Measurements from ENCODE around the gene TUBA3C.
"Not testable (repeated sequence)": the region's sequence is repeated elsewhere in the genome, so short reads cannot be mapped to it uniquely, and the experiment has no call there.

The TUBA3C gene

DNA sequence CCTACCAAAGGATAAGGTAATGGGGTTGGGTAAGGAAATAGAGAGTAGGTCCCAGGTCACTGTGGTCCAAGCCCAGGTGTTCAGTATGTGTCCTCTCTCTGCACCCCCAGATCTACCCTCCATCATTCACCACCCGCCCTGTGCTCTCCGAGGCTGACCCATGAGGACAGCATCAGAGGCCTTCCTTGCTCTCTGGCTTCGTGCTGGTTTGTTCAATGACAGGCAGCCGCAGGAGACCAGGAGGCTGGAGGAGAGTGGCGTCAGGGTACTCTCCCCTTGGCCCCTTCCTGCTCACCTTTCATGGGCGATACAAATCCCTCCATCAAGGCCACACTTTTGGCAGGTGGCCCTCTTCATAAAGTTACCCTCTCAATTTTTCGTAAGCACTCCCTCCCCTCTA lies 1.7 kb downstream of the TUBA3C start:
- H3K36me3 ChIP-seq (ENCODE audit: control insufficient read depth, low read depth, low read length) = no peaks in the 10 kb centered on the region

DNA sequence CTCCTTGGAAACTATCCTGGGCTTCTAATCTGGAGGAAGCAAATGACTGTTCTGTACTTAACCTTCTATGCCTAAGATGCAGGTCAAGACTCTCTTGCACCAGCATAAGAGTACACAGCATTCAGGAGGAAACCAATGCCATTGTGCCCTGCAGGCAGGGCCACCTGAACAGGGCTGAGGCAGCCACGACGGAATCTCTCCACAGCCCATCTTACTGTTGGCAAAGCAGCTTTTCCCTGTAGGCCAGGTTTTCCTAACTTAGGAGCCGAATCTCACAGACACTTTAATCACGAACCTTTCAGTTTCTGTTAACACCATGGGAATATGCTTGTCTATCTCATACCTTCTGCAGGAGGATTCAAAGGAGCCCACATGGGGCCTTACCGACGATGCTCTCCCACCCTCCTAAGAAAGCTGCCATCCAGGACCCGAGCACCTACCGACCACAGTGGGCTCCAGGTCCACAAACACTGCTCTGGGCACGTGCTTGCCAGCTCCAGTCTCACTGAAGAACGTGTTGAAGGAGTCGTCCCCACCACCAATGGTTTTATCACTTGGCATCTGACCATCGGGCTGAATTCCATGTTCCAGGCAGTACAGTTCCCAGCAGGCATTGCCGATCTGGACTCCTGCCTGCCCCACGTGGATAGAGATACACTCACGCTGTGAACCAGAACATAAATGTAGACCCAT lies 2.6 kb downstream of the TUBA3C start:
- Histone ChIP-seq H3K27ac (ENCODE audit: low read length) (no peak overlapping the region), H3K9ac (ENCODE audit: low read length) (no peak overlapping the region), H3K9me3 (ENCODE audit: control insufficient read depth, low read depth, low read length) (peaks cover 59% of the 10 kb centered on the region), H3K27me3 (ENCODE audit: control insufficient read depth, insufficient read depth, low read length) (no peaks in the 10 kb centered on the region), H3K36me3 (ENCODE audit: control insufficient read depth, low read depth, low read length) (no peaks in the 10 kb centered on the region), H3K4me1 (ENCODE audit: control insufficient read depth, low read depth, low read length) (no peaks in the 10 kb centered on the region), H3K4me3 (ENCODE audit: low read length) (no peak overlapping the region)

More for the DNA sequence above, 1.7 kb downstream of the TUBA3C start:
- Histone ChIP-seq H3K9ac (ENCODE audit: low read length) (no peak overlapping the region), H3K4me1 (ENCODE audit: control insufficient read depth, low read depth, low read length) (no peaks in the 10 kb centered on the region), H3K4me3 (ENCODE audit: low read length) (no peak overlapping the region), H3K9me3 (ENCODE audit: control insufficient read depth, low read depth, low read length) (peaks cover 65% of the 10 kb centered on the region), H3K27ac (ENCODE audit: low read length) (no peak overlapping the region), H3K27me3 (ENCODE audit: control insufficient read depth, insufficient read depth, low read length) (no peaks in the 10 kb centered on the region)

DNA sequence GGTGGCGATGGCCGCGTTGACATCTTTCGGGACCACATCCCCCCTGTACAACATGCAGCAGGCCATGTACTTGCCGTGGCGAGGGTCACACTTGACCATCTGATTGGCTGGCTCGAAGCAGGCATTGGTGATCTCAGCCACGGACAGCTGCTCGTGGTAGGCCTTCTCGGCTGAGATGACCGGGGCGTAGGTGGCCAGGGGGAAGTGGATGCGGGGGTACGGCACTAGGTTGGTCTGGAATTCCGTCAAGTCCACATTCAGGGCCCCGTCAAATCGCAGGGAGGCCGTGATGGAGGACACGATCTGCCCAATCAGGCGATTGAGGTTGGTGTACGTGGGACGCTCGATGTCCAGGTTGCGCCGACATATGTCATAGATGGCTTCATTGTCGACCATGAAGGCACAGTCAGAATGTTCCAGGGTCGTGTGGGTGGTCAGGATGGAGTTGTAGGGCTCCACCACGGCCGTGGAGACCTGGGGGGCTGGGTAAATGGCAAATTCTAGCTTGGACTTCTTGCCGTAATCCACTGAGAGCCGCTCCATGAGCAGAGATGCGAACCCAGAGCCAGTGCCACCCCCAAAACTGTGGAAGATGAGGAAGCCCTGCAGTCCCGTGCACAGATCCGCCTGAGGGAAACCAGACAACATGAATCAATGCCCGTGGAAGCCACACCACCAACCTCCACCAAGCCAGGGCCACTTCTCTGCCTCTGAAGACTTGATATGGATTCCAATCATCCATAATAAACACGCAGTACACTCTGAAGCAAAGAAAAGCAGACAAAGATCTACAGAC lies 4.4 kb downstream of the TUBA3C start:
- H3K27me3 ChIP-seq (ENCODE audit: control insufficient read depth, insufficient read depth, low read length); H3K9ac ChIP-seq (ENCODE audit: low read length); H3K36me3 ChIP-seq (ENCODE audit: control insufficient read depth, low read depth, low read length); H3K27ac ChIP-seq (ENCODE audit: low read length); H3K4me3 ChIP-seq (ENCODE audit: low read length); H3K4me1 ChIP-seq (ENCODE audit: control insufficient read depth, low read depth, low read length): not testable (repeated sequence)
- H3K9me3 ChIP-seq (ENCODE audit: control insufficient read depth, low read depth, low read length) = peaks cover 64% of the 10 kb centered on the region

DNA sequence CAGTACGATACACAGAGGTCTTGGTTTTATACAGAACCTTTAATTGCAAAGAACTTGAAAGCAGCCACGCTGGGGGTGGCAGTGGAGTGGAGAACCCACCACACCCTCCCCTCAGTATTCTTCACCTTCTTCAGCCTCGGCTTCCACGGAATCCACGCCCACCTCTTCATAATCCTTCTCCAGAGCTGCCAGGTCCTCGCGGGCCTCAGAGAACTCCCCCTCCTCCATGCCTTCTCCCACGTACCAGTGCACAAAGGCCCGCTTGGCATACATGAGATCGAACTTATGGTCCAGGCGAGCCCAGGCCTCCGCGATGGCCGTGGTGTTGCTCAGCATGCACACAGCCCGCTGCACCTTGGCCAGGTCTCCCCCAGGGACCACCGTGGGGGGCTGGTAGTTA lies 7.9 kb downstream of the TUBA3C start:
- Histone ChIP-seq H3K9ac (ENCODE audit: low read length) (no peak overlapping the region), H3K9me3 (ENCODE audit: control insufficient read depth, low read depth, low read length) (peaks cover 53% of the 10 kb centered on the region), H3K27me3 (ENCODE audit: control insufficient read depth, insufficient read depth, low read length) (no peaks in the 10 kb centered on the region), H3K4me3 (ENCODE audit: low read length) (no peak overlapping the region), H3K4me1 (ENCODE audit: control insufficient read depth, low read depth, low read length) (no peaks in the 10 kb centered on the region), H3K27ac (ENCODE audit: low read length) (no peak overlapping the region), H3K36me3 (ENCODE audit: control insufficient read depth, low read depth, low read length) (no peaks in the 10 kb centered on the region)

DNA sequence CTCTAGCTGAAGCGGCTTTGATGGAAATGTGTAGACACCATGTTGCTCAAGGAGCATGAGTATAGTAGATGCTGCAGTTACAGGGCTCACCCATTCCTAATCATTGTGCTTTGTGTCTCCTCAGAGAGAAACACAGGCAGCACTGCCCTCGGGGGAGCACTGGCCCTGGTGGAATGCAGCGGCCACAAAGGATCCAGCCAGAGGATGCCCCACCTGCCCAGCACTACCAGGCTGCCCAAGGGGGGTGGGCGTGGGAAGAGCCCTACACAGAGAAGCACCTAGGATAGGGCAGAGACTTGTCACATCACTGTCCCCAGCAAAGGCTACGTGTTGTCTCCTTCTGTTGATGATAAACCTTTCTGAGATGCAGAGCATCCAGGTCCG lies 9.0 kb downstream of the TUBA3C start:
- Histone ChIP-seq H3K9ac (ENCODE audit: low read length) (no peak overlapping the region), H3K4me3 (ENCODE audit: low read length) (no peak overlapping the region), H3K9me3 (ENCODE audit: control insufficient read depth, low read depth, low read length) (peaks cover 55% of the 10 kb centered on the region), H3K27me3 (ENCODE audit: control insufficient read depth, insufficient read depth, low read length) (no peaks in the 10 kb centered on the region), H3K27ac (ENCODE audit: low read length) (no peak overlapping the region), H3K4me1 (ENCODE audit: control insufficient read depth, low read depth, low read length) (no peaks in the 10 kb centered on the region), H3K36me3 (ENCODE audit: control insufficient read depth, low read depth, low read length) (no peaks in the 10 kb centered on the region)

DNA sequence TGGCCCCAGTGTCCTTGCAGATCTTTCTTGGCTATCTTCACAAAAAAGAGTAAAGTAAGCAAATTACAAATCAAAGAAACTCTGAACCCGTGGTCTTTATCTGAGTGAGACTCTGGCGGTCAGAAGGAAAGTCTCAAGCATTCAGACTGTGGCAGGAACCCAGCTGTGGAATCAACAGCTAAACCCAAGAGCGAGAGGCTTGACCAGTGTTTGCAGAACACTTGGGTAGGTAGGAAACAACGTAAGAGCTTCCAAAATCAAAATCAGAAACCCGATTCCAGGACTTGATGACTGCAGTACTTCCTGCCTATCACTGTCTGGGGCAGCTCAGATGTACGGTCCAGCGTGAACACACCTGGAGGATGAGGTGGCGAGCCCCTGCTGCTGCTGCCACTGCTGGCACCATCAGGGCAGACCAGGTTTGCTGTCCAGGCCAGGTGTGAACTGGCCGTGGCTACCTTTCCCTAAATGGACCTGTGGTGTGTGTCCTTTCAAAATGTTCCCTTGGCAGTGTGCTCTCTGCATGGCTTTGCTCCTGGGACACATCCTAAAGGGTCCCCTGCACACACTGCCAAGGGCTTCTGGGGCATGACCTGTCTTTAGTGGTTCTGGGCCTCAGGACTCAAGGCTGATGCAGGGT lies 9.5 kb downstream of the TUBA3C start:
- Histone ChIP-seq H3K9ac (ENCODE audit: low read length) (no peak overlapping the region), H3K9me3 (ENCODE audit: control insufficient read depth, low read depth, low read length) (peaks cover 60% of the 10 kb centered on the region), H3K4me3 (ENCODE audit: low read length) (no peak overlapping the region), H3K27me3 (ENCODE audit: control insufficient read depth, insufficient read depth, low read length) (no peaks in the 10 kb centered on the region), H3K4me1 (ENCODE audit: control insufficient read depth, low read depth, low read length) (no peaks in the 10 kb centered on the region), H3K36me3 (ENCODE audit: control insufficient read depth, low read depth, low read length) (no peaks in the 10 kb centered on the region), H3K27ac (ENCODE audit: low read length) (no peak overlapping the region)

DNA sequence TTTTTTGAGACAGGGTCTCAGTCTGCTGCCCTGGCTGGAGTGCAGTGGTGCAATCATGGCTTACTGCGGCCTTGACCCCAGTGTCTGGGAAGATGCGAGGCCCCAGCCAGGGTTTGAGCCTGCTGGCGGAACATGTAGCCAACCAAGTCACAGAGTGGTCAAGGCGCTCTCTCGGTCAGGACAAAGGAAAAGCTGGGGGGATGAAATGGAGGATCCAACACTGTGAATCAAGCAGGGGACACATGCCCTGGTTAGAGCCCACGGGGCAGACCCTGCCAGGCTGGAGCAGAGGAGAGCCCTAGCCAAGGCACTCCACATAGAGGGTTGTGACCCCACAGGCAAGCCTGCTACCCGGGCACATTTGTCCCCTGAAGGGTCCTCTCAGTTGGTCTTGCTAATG lies 10.1 kb downstream of the TUBA3C start:
- H3K9ac ChIP-seq (ENCODE audit: low read length) = no peak overlapping the region
- no peak overlapping the region for H3K27ac ChIP-seq (ENCODE audit: low read length)
- no peaks in the 10 kb centered on the region for H3K36me3 ChIP-seq (ENCODE audit: control insufficient read depth, low read depth, low read length)
- no peak overlapping the region for H3K4me3 ChIP-seq (ENCODE audit: low read length)
- H3K27me3 ChIP-seq (ENCODE audit: control insufficient read depth, insufficient read depth, low read length) = no peaks in the 10 kb centered on the region
- H3K4me1 ChIP-seq (ENCODE audit: control insufficient read depth, low read depth, low read length) = no peaks in the 10 kb centered on the region
- peaks cover 61% of the 10 kb centered on the region for H3K9me3 ChIP-seq (ENCODE audit: control insufficient read depth, low read depth, low read length)

DNA sequence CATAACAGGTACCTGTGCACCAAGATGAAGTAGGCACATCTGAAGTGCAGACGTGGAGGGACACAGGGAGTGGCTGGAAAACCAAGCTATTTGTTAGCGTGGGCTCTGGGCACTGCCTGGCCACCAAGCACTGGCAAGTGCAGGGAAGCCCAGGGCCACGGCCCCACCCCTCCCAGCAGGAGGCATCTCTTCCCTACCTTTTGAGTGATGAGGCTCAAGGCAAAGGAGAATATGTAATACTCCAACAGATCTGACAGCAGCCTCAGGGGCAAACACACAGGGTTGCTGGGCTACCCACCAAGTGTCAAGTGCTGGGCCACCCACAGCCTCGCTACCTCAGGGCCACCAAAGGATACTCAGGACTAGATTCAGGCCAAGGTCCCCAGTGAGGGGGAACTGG lies 11.6 kb downstream of the TUBA3C start:
- H3K9ac ChIP-seq (ENCODE audit: low read length) = no peak overlapping the region
- H3K4me1 ChIP-seq (ENCODE audit: control insufficient read depth, low read depth, low read length) = no peaks in the 10 kb centered on the region
- no peak overlapping the region for H3K27ac ChIP-seq (ENCODE audit: low read length)
- H3K4me3 ChIP-seq (ENCODE audit: low read length) = no peak overlapping the region
- H3K27me3 ChIP-seq (ENCODE audit: control insufficient read depth, insufficient read depth, low read length) = no peaks in the 10 kb centered on the region
- no peaks in the 10 kb centered on the region for H3K36me3 ChIP-seq (ENCODE audit: control insufficient read depth, low read depth, low read length)
- peaks cover 64% of the 10 kb centered on the region for H3K9me3 ChIP-seq (ENCODE audit: control insufficient read depth, low read depth, low read length)

DNA sequence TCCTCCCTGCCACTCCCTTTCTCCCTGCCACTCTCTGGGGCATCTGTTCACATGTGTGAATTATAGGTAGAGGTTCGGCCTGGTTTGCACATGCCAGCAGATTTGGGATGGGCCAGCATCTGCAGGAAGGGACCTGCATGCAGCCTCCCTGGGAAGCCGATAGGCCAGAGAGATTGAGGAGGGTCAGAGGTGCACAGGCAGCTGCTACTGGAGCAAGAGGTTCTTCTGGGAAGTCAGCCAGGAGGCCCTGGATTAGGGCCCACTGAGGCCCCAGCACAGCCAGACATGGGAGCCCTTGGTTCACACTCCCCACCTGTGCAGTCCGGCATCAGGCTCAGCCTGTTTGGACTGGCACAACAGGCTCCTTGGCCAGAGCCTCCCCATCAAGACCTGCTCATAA lies 12.1 kb downstream of the TUBA3C start:
- no peak overlapping the region for H3K4me3 ChIP-seq (ENCODE audit: low read length)
- H3K4me1 ChIP-seq (ENCODE audit: control insufficient read depth, low read depth, low read length) = no peaks in the 10 kb centered on the region
- no peaks in the 10 kb centered on the region for H3K36me3 ChIP-seq (ENCODE audit: control insufficient read depth, low read depth, low read length)
- H3K9ac ChIP-seq (ENCODE audit: low read length) = no peak overlapping the region
- no peak overlapping the region for H3K27ac ChIP-seq (ENCODE audit: low read length)
- H3K9me3 ChIP-seq (ENCODE audit: control insufficient read depth, low read depth, low read length) = peaks cover 68% of the 10 kb centered on the region
- no peaks in the 10 kb centered on the region for H3K27me3 ChIP-seq (ENCODE audit: control insufficient read depth, insufficient read depth, low read length)

DNA sequence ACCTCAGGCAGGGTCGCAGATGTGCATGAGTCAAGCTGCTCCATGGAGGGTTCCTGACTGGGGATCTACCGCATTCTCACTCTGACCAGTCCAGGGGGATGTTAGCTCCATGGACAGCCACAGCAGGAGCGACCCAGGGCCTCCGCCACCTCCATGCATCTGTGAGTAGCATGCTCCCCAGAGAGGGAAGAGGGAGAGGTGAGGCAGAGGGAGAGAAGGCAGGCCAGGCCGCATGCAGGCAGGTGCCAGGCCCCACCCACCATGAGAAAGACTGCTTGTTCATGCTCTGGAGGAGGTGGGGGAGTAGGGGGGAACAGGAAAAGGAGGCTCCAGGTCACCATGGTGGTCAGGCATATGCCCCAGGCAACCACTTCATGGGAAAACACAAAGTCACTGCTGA lies 20.3 kb downstream of the TUBA3C start:
- Histone ChIP-seq H3K4me3 (ENCODE audit: low read length) (no peak overlapping the region), H3K4me1 (ENCODE audit: control insufficient read depth, low read depth, low read length) (no peaks in the 10 kb centered on the region), H3K36me3 (ENCODE audit: control insufficient read depth, low read depth, low read length) (no peaks in the 10 kb centered on the region), H3K27me3 (ENCODE audit: control insufficient read depth, insufficient read depth, low read length) (no peaks in the 10 kb centered on the region), H3K27ac (ENCODE audit: low read length) (no peak overlapping the region), H3K9me3 (ENCODE audit: control insufficient read depth, low read depth, low read length) (peaks cover 74% of the 10 kb centered on the region), H3K9ac (ENCODE audit: low read length) (no peak overlapping the region)

DNA sequence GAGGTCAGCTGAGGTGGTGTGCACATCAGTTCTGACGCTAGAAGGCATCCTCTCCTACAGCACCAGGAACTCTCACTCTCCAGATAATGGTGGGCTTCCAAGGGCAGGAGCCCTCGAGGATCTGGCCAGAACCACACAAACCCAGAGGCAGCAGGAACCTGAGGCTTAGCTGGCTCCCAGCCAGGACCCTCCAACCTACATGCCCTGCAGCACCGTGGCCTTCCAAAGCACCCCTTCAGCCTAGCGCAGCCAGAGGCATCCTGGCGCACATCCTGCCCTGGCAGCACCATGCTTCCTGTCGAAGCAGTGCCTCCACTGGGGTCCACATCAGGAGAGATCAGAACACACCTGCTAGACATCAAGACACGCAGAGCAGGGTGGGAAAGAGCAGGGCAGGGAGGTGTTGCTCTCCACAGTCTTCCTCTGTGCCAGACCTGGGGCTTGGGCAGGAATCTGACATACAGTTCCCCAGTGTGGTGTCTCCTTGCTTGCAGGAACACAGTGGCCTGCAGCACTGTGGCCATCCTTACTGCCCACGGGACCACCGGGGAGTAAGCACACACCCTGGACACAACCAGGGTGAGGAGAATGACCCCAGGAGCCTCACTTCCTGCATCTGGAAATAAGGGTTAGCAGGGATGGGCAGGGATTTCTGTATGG lies 21.7 kb downstream of the TUBA3C start:
- Histone ChIP-seq H3K36me3 (ENCODE audit: control insufficient read depth, low read depth, low read length) (no peaks in the 10 kb centered on the region), H3K9me3 (ENCODE audit: control insufficient read depth, low read depth, low read length) (peaks cover 68% of the 10 kb centered on the region), H3K27ac (ENCODE audit: low read length) (no peak overlapping the region), H3K4me1 (ENCODE audit: control insufficient read depth, low read depth, low read length) (no peaks in the 10 kb centered on the region), H3K27me3 (ENCODE audit: control insufficient read depth, insufficient read depth, low read length) (no peaks in the 10 kb centered on the region), H3K4me3 (ENCODE audit: low read length) (no peak overlapping the region), H3K9ac (ENCODE audit: low read length) (no peak overlapping the region)

Data from iPS-18a (cell line).